Choroid plexus epithelial cell (primary cell): Measurements from ENCODE around the gene ZNF319.

Experiments
- DNase-seq: peaks from one replicate; pipeline ENCODE4 v3.0.0-alpha.2; 2010; ENCODE audit warnings: low read depth
- H3K4me3 ChIP-seq: 2 replicates; pipeline ENCODE4 v1.5.1; 2011; ENCODE audit warnings: low read depth, mild to moderate bottlenecking, control low read depth, low read length, moderate library complexity
- TF ChIP-seq, protein P1 (sequence below): conservative IDR thresholded peaks from 2 replicates; pipeline ENCODE4 v1.5.1; 2011; ENCODE audit warnings: low read depth, mild to moderate bottlenecking, control low read depth, inconsistent platforms, low read length, moderate library complexity

Gene ZNF319

DNA sequence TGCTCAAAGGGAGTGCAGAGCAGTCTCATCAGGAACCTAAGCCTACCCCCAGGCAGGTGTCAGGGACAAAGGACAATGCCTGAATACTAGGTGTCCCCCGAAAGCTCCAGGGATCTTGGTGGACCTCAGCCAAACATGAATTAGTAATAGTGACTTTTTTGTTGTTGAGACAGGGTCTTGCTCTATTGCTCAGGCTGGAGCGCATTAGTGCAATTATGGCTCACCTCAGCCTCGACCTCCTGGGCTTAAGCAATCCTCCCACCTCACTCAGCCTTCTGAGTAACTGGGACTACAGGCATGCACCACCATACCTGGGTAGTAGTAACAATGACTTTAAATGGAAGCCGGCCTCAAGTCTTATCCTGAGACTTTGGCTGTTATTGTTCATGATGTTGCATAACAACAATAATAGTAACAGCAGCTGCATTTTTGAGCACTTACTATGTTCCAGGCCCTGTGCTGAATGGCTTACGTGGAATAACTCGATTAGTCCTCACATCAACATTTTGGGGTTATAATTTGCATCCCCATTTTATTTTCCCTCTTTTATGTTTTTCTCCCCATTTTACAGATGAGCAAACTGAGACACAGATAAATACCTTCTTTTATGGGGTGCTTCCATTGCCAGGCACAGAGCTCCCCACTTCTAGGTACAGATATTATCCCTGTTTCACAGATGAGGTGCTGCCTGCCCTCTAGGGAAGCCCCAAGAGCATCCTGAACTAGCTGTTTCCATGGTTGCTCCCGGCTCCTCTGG lies 49.1 kb downstream of the ZNF319 start:
- DNase-seq = no peak
- no peak overlapping the region for H3K4me3 ChIP-seq
- TF ChIP-seq, protein P1, sequence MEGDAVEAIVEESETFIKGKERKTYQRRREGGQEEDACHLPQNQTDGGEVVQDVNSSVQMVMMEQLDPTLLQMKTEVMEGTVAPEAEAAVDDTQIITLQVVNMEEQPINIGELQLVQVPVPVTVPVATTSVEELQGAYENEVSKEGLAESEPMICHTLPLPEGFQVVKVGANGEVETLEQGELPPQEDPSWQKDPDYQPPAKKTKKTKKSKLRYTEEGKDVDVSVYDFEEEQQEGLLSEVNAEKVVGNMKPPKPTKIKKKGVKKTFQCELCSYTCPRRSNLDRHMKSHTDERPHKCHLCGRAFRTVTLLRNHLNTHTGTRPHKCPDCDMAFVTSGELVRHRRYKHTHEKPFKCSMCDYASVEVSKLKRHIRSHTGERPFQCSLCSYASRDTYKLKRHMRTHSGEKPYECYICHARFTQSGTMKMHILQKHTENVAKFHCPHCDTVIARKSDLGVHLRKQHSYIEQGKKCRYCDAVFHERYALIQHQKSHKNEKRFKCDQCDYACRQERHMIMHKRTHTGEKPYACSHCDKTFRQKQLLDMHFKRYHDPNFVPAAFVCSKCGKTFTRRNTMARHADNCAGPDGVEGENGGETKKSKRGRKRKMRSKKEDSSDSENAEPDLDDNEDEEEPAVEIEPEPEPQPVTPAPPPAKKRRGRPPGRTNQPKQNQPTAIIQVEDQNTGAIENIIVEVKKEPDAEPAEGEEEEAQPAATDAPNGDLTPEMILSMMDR = no peak

DNA sequence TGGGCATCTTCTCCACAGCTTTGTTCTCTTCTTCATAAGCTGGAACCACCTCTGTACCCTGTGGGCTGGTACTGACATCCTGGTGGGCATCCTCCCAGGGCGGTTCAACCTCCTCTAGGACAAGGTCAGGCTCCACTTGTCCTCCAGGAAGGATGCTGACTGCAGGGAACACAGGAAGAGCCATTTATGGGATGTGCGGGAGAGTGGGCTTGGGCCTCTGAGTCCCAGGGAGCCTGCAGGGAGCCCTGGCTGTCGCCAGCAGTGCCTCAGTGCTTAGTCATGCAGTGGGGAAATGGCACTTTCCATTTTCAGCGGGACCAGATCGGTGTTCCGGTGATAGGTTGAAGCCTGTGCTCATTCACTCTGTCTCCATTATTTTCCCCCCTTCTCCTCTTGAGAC lies 50.1 kb downstream of the ZNF319 start:
- no peak overlapping the region for H3K4me3 ChIP-seq
- DNase-seq = no peak
- TF ChIP-seq, protein P1 = no peak

DNA sequence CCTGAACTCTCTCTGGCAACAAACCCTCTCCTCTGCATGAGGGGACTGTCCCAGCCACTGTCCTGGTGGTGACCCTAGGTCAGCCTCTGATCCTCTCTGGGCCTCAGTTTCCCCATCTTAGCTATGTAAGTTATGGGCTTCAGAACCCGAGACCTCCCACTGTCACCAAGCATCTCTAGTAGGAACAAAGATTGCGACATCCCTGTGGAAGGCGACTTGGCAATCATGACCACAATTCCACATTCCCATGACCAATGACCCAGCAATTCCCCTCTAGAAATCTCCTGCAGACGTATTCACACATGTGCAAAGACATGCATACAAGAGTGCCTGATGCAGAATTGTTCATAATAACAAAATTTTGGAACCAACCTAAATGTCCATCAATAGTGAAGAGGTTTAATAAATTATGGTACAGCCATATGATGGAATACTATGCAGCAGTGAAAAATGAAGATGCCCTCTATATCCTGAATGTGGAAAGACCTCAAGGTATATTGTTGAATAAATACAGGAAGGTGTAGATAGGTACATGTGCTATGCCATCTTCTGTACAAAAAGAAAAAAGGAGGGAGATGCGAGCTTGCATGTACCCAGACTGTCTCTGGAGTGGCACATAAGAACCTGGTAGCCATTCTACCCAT lies 50.8 kb downstream of the ZNF319 start:
- peak; percentile 16 for DNase-seq
- H3K4me3 ChIP-seq = no peak overlapping the region
- TF ChIP-seq, protein P1 = no peak

DNA sequence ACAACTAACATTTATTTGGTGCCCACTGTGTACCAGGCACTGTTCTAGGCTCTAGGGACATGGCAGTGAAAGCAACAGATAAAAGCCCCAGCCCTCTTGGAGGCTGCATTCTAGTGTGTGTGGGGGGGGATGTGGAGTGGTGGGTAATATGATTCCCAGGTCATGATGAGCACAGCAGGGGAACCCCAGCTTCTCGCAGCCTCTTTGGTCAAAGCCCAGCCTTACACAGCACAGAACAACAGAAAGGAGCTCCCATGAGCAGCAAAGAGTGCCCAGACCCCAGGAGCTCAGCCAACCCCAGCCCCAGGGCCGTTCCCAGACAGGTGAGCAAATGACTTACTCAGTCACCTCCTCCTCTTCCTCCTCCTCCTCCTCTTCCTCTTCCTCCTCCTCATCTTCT lies 51.5 kb downstream of the ZNF319 start:
- no peak overlapping the region for H3K4me3 ChIP-seq
- DNase-seq = peak; percentile 25
- TF ChIP-seq, protein P1 = no peak

DNA sequence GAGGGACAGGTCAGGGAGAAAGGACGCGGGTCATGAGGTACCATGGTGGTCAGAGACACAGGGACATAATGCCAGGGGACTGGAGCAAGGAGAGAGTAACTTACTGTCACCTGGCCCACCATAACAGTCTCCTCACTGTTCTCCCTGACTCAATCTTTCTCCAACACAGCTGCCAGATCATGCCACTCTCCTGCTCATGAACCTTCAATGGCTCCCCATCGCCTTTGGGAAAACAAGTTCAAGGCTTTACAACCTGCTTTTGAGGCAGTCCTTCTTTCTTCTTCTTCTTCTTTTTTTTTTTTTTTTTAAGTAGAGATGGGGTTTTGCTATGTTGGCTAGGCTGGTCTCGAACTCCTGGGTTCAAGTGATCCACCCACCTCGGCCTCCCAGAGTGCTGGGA lies 52.4 kb downstream of the ZNF319 start:
- TF ChIP-seq, protein P1 = no peak
- no peak overlapping the region for H3K4me3 ChIP-seq
- DNase-seq = no peak

DNA sequence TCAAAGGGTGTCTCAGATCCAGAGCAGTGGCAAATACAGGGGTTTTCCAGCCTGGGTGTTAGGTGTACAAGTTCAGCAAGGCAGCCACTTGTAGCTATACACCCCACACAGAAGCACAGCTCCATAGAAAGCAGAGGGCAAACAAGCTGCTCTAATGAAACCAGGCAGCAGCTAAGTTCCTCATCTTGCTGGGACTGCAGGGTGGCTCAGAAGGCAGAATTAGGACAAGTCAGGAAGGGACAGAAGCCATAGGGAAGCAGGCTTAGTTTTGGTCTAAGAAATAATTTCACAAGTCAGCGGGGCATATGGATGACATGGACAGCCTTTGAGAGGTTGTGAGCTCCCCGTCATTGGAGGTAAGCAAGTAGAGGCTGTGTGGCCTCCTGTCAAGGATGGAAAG lies 53.2 kb downstream of the ZNF319 start:
- TF ChIP-seq, protein P1 = no peak
- H3K4me3 ChIP-seq = no peak overlapping the region
- DNase-seq = no peak
